HUES6 (cell line): ENCODE measurements around the gene REC114.
"Not testable (repeated sequence)": the region's sequence is repeated elsewhere in the genome, so short reads cannot be mapped to it uniquely, and the experiment has no call there.

Source experiments
- H3K27ac ChIP-seq: 2 replicates; pipeline ENCODE4 v1.7.0; 2013; ENCODE audit warnings: low read depth, mild to moderate bottlenecking, low read length, inconsistent platforms
- H3K27me3 ChIP-seq: 2 replicates; pipeline ENCODE4 v1.6.1; 2013; ENCODE audit warnings: low read length; ENCODE audit not compliant: control insufficient read depth, insufficient read depth
- H3K36me3 ChIP-seq: 2 replicates; pipeline ENCODE4 v1.6.1; 2013; ENCODE audit warnings: low read length; ENCODE audit not compliant: control insufficient read depth, insufficient read depth
- H3K4me1 ChIP-seq: 2 replicates; pipeline ENCODE4 v1.6.1; 2013; ENCODE audit warnings: low read length; ENCODE audit not compliant: control insufficient read depth, insufficient read depth
- H3K4me3 ChIP-seq: 2 replicates; pipeline ENCODE4 v1.5.1; 2013; ENCODE audit warnings: low read depth, low read length
- H3K9ac ChIP-seq: one replicate; pipeline ENCODE4 v1.6.1; 2013; ENCODE audit warnings: mild to moderate bottlenecking, low read length
- H3K9me3 ChIP-seq: 2 replicates; pipeline ENCODE4 v1.6.1; 2013; ENCODE audit warnings: low read depth, low read length; ENCODE audit not compliant: control insufficient read depth, insufficient read depth

Gene REC114

DNA sequence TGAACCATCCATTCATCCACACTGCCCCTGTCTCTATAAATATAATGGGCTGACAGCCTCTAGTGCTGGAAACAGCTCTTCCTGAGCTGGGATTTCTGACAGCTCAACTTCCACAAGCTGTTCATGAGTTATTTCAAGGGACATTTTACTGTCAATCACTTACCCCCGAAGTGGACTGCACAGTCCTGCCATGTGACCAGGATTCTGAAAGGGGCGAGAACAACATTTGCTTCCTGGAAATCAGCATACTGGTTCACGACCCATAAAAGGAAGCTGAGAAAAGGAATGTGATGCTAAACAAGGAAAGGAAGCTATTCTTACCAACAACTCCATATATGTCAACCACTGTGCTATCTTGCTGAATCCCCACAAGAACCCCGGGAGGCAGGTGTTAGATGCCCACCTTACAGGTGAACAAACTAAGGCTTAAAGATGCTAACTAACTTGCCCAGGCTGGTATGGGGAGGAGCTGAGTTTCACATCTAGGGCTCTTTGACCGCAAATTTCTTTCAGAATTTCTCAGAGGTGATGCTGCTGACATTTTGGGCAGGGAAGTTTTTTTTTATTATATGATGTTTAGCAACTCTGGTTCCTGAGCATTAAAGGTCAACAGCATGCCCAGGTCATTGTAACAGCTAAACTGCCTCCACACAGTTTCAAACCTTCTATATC, 16.5 kb upstream of the REC114 start:
- no peaks in the 10 kb centered on the region for H3K36me3 ChIP-seq
- no peak overlapping the region for H3K27ac ChIP-seq
- no peak overlapping the region for H3K4me3 ChIP-seq
- H3K9me3 ChIP-seq, result no peaks in the 10 kb centered on the region
- no peaks in the 10 kb centered on the region for H3K27me3 ChIP-seq
- H3K4me1 ChIP-seq, result peaks cover 4% of the 10 kb centered on the region
- no peak overlapping the region for H3K9ac ChIP-seq

DNA sequence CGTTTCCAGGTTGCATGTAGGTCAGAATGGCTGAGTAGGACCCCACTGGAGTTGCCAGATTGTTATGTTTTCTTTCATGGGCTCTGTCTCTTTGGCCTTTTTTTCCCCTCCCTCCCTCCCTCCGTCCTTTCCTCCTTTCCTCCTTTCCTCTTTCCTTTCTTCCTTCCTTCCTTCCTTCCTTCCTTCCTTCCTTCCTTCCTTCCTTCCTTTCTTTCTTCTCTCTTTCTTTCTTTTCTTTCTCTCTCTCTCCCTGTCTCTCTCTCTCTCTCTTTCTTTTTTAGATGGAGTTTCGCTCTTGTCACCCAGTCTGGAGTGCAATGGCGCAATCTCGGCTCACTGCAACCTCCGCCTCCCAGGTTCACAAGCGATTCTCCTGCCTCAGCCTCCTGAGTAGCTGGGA, 11.6 kb upstream of the REC114 start:
- not testable (repeated sequence) for H3K4me3 ChIP-seq, H3K27me3 ChIP-seq, H3K9ac ChIP-seq, H3K4me1 ChIP-seq, H3K27ac ChIP-seq, H3K36me3 ChIP-seq, H3K9me3 ChIP-seq

DNA sequence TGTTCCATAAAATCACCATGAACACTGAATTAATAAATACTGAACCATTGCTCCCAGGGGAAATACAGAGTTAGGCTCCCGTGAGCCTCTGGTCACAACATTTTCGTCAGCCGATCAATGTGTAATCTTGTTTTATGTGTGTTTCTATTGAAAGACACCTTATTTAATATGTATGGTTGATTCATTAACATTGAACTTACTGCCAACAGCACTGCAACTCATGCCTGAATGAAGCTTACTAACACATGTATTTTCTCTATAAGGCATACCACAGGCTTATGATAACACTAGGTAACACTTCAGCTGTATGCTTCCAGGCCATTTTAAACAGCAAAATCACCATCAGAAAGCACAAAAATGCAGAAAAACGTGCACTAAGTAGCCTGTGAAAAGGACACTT, 9.1 kb upstream of the REC114 start:
- peaks cover 12% of the 10 kb centered on the region for H3K4me1 ChIP-seq
- no peak overlapping the region for H3K9ac ChIP-seq
- H3K36me3 ChIP-seq, result no peaks in the 10 kb centered on the region
- H3K4me3 ChIP-seq, result no peak overlapping the region
- no peak overlapping the region for H3K27ac ChIP-seq
- no peaks in the 10 kb centered on the region for H3K9me3 ChIP-seq
- H3K27me3 ChIP-seq, result no peaks in the 10 kb centered on the region

- no peaks in the 10 kb centered on the region for H3K9me3 ChIP-seq
- H3K27me3 ChIP-seq, result no peaks in the 10 kb centered on the region
- H3K9ac ChIP-seq, result no peak overlapping the region
- peaks cover 12% of the 10 kb centered on the region for H3K4me1 ChIP-seq
- H3K36me3 ChIP-seq, result no peaks in the 10 kb centered on the region
- no peak overlapping the region for H3K4me3 ChIP-seq
- no peak overlapping the region for H3K27ac ChIP-seq
These were observed 6.4 kb upstream of the REC114 start for GRCh38 chr15:73436613-73437012.

- Histone ChIP-seq H3K9me3 (no peaks in the 10 kb centered on the region), H3K36me3 (no peaks in the 10 kb centered on the region), H3K4me1 (peaks cover 12% of the 10 kb centered on the region), H3K27me3 (no peaks in the 10 kb centered on the region), H3K4me3 (no peak overlapping the region), H3K27ac (no peak overlapping the region), H3K9ac (no peak overlapping the region)
These were observed 5.3 kb upstream of the REC114 start for GRCh38 chr15:73437543-73438109.

DNA sequence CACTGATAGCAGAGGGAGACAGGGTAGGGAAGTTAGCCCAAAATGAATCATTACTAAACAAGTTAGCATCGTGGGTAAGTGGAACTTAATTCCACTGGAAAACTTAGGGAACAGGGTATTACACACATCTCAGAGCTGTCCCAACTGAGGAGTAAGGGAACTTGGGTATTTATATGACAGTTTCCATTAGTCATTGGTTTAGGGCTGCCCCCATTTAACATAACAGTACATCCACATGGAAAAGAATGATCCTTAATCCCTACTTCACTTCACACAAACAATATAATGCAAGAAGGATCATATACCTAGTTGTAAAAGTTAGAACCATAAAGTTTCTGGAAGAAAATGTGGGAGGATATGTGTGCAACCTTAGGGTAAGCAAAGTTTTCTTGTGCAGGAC, 4.3 kb upstream of the REC114 start:
- Histone ChIP-seq H3K9ac (no peak overlapping the region), H3K9me3 (no peaks in the 10 kb centered on the region), H3K27me3 (no peaks in the 10 kb centered on the region), H3K27ac (no peak overlapping the region), H3K36me3 (no peaks in the 10 kb centered on the region), H3K4me3 (no peak overlapping the region), H3K4me1 (peaks cover 12% of the 10 kb centered on the region)

- no peaks in the 10 kb centered on the region for H3K36me3 ChIP-seq
- no peak overlapping the region for H3K4me3 ChIP-seq
- no peak overlapping the region for H3K9ac ChIP-seq
- H3K4me1 ChIP-seq, result peaks cover 12% of the 10 kb centered on the region
- H3K9me3 ChIP-seq, result no peaks in the 10 kb centered on the region
- H3K27me3 ChIP-seq, result no peaks in the 10 kb centered on the region
- no peak overlapping the region for H3K27ac ChIP-seq
These were observed 2.4 kb upstream of the REC114 start for GRCh38 chr15:73440571-73440970.

DNA sequence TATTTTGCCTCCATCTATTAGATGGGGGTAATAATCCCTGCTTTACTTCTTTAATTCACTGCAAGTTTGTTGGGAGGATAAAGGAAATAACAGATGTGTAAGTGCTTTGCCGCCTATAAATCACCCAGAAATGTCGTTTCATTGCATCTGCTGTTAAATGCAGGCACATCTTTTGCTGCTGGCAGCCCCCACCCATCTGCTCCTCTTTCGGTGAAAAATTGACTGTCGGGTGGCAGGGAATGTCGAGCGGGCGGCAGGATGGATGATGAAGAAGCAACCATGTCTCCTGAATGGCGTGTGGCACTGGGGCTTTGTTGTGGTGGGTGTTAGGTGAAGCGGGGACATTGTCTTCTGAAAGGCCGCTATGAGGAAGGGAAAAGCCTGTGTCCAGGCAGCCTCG, 543 bp upstream of the REC114 start:
- Histone ChIP-seq H3K27me3 (no peaks in the 10 kb centered on the region), H3K36me3 (no peaks in the 10 kb centered on the region), H3K9ac (no peak overlapping the region), H3K9me3 (no peaks in the 10 kb centered on the region), H3K4me1 (peaks cover 6% of the 10 kb centered on the region), H3K4me3 (no peak overlapping the region), H3K27ac (no peak overlapping the region)

GRCh38 chr15:73447471-73447870, 4.5 kb downstream of the REC114 start:
- not testable (repeated sequence) for H3K27ac ChIP-seq, H3K27me3 ChIP-seq, H3K4me3 ChIP-seq, H3K4me1 ChIP-seq, H3K9me3 ChIP-seq, H3K36me3 ChIP-seq, H3K9ac ChIP-seq

DNA sequence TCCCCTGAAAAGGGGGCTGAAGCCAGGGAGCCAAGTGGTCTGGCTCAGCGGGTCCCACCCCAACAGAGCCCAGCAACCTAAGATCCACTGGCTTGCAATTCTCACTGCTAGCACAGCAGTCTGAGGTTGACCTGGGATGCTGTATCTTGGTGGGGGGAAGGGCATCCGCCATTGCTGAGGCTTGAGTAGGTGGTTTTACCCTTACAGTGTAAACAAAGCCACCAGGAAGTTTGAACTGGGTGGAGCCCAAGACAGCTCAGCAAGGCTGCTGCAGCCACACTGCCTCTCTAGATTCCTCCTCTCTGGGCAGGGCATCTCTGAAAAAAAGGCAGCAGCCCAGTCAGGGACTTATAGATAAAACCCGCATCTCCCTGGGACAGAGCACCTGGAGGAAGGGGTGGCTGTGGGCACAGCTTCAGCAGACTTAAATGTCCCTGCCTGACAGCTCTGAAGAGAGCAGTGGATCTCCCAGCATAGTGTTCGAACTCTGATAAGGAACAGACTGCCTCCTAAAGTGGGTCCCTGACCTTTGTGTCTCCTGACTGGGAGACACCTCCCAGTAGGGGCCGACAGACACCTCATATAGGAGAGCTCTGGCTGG, 5.3 kb downstream of the REC114 start:
- not testable (repeated sequence) for H3K27me3 ChIP-seq, H3K9ac ChIP-seq, H3K4me1 ChIP-seq, H3K36me3 ChIP-seq, H3K27ac ChIP-seq, H3K4me3 ChIP-seq, H3K9me3 ChIP-seq

GRCh38 chr15:73449980-73450379, 7.0 kb downstream of the REC114 start:
- not testable (repeated sequence) for H3K9ac ChIP-seq, H3K4me3 ChIP-seq, H3K9me3 ChIP-seq

More at GRCh38 chr15:73449980-73450379, 7.0 kb downstream of the REC114 start:
- H3K36me3 ChIP-seq, H3K4me1 ChIP-seq, H3K27me3 ChIP-seq, H3K27ac ChIP-seq: not testable (repeated sequence)
